Measurements from ENCODE around the gene CEP112. TPM values are rescaled to one million over a fixed set of nuclear protein-coding genes. Genes with fewer than 3 reads are reported as not detected.

CEP112 gene
- total RNA-seq = 6.8 and 8.3 TPM in 2 replicates

DNA sequence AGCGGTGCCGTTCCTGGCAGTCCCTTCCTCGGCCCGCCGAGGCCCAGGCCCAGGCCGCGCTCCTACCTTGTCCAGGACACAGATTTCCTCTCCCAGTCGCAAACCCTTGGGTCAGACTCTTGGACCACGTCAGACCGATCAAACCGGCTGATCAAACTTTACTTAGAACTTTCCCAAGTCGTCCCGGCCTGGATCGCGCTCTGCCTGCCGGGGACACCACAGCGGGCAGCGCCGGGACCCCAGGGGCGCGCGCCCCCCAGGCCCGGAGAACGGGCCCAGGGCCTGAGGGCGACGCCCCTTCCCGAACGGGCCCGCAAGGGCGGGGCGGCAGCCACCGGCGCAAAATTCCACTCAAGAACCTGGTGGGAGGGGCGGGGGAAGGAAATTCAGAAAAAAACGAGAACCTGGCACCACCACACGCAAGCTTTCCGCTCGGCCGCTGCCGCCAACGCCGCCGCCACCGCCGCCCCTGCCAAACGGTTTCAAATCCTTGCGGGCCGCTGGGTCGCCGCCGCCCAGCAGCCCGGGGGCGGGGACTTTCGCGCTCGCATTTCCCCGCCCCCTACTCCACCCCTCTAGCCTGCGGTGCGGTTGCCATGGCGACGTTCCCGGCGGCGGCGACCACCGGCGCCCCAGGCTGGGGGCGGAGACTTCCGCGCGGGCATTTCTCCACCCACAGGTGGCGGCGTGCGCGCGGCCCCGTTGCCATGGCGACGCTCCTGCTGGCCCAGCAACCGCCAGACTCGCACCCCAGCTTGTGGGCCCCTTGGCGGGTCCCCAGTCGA is at the start of gene CEP112:
Gene CEP112 (minus strand): TSS at position 541 of the 785 bp plus-strand sequence.

DNA sequence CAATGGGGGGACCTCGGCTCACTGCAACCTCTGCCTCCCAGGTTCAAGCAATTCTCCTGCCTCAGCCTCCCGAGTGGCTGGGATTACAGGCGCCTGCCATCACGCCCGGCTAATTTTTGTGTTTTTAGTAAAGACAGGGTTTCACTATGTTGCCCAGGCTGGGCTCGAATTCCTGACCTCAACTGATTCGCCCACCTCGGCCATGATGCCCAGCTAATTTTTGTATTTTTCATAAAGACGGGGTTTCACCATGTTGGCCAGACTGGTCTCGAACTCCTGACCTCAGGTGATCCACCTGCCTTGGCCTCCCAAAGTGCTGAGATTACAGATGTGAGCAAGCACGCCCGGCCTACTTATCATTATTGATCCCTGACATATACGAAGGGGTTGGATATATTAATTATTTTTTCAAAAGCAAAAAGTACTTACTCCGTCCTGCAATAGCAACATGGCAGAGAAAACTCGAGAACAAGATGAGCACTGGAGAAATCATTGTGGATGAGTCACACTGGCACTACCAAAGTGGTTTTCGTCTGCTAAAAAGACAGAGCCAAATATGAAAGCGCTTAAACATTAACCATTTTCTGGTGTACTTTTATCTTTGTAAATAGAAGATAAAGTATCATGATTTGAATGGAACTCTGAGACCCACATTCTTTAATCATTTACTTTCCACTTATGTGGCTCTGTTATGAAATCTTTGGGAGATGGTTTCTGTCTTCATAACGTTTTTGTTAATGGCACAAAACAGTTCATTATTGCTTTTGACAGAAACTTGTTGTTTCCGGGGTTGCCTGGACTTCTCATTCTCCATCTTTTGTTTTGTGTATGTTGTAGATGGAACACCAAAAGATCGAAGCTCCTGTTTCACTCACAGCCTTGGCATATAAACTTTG is 37.2 kb upstream of the CEP112 start, which contains the start of gene APOH:
Gene APOH (minus strand): TSS at position 529 of the 896 bp plus-strand sequence. CDS start 36 bp downstream, at position 493.

Other genes with a start within 250 kb of the CEP112 start
- gene APOH, start 37.3 kb upstream of the CEP112 start, total RNA-seq = not detected in 2 replicates
- 31.2 and 34.1 TPM in 2 replicates for gene PRKCA, start 110.5 kb upstream of the CEP112 start, total RNA-seq